NT2/D1 (cell line): ENCODE data around the gene RPH3AL.

ENCODE experiments used
- SUZ12 ChIP-seq: IDR thresholded peaks from 2 replicates; pipeline ENCODE4 v1.6.1; 2011; ENCODE audit not compliant: insufficient read length, insufficient read depth; ENCODE audit errors: extremely low read depth
- YY1 ChIP-seq: IDR thresholded peaks from 2 replicates; pipeline ENCODE4 v1.6.1; 2011; ENCODE audit not compliant: insufficient read length, insufficient read depth
- ZNF274 ChIP-seq: IDR thresholded peaks from 2 replicates; pipeline ENCODE4 v1.6.1; 2011; ENCODE audit warnings: mild to moderate bottlenecking, low read depth, low read length

DNA sequence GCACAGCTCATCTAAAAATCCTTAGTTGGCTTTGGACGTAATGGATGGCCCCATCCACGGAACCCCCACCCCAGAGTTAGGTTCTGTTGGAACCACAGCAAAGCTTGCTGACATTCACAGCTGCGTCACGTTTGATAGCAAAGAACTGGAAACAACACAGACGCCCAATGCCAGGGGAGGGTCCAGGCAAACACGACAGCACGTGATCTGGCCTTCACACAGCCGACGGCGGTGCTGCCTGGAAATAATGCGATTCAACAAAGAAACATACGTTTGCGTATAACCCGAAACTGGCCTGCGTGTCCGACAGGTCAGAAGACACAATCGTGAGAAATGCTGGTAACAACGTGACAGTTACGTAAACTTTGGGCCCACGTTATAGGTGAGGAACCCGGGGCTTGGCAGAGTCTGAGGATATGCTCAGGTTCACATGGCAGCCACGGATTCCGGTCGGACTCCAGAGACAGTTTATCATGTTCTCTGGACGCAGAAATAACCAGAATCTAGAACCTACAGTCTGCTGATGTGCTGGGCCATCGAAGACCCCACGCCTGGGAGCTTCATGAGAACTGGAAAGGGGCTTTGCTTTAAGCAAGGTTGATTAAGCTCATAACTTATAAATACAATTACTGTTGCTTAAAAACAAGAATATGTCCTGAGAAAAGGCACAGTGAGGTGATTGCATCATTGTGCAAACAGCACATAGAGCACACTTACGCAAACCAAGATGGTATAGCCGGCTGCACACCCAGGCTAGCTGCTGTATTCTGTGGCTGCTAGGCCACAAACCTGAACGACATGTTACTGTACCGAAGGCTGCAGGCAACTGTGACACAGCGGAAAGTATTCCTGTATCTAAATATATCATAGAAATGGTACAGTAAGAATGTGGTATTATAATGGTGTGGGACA lies 70.4 kb downstream of the RPH3AL start:
- no peak for TF ChIP-seq SUZ12
- no peak for TF ChIP-seq YY1
- no peak for TF ChIP-seq ZNF274
